ENCODE measurements around the gene ALPK1.
"Not testable (repeated sequence)": the region's sequence is repeated elsewhere in the genome, so short reads cannot be mapped to it uniquely, and the experiment has no call there.

ALPK1 gene

DNA sequence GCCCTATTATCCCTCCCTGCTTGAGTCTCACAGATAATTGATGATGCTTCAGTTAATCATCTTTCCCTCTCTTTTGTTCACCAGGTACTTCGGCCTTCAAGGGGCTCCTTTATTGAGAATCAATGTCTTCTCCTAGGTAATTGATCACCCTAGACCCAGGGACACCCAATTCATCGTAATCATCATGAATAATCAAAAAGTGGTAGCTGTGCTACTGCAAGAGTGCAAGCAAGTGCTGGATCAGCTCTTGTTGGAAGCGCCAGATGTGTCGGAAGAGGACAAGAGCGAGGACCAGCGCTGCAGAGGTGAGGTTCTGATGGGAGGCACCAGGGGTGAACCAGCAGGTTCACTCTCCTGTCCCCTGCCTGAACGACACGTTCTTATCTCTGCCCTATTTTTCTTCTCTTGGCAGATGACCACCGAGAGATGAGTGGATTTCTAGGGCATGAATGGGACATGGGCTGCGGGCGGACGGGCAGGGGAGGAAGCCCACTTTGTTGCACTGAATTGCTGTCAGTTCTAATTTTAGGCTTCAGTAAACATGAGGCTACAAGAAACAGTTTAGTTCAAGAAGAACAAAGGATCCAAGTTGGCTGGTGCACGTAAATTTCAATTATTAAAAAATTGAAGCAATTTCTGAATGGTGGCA is 80.5 kb downstream of the ALPK1 start:
- no peak for DNase-seq

DNA sequence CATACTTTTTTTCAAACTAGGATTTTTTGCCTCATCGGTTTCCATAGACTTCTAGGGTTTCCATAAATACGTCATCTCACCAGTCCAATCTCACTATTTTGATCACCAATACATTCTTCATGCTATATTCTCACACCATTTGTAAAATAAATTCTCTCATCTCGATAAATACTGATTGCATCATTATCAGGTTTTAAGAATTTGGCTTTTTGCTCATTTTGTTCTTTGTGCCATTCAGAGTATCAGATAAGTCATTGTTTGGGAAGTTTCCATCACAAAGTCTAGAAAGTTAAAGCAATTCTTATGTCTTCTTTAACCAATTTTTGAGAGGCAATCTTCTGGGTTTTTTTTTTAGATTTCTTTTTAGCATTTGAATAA is 81.1 kb downstream of the ALPK1 start:
- DNase-seq = no peak

DNA sequence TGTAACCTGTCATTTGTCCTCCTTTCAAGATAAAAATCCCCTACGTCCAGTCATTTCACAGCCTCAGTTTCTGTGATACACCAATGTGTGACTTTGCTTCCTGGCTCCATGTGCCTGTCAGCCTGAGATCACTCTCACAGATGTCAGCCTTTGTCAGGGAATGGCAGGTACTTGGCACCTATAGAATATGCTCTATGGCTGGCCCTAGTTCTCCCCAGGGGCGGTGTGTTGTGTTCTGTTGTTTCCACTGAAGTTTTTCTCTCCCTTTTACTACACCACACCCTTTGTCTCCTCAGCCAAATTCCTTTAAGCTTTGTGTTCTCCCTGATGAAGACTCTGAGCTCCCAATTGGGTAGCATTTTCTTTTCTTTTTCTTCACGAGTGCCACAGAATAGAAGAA is 81.7 kb downstream of the ALPK1 start:
- no peak for DNase-seq

GRCh38 chr4:112379306-112379705 is 82.1 kb downstream of the ALPK1 start:
- DNase-seq = peak in 1 of 58 donors; percentile 5

DNA sequence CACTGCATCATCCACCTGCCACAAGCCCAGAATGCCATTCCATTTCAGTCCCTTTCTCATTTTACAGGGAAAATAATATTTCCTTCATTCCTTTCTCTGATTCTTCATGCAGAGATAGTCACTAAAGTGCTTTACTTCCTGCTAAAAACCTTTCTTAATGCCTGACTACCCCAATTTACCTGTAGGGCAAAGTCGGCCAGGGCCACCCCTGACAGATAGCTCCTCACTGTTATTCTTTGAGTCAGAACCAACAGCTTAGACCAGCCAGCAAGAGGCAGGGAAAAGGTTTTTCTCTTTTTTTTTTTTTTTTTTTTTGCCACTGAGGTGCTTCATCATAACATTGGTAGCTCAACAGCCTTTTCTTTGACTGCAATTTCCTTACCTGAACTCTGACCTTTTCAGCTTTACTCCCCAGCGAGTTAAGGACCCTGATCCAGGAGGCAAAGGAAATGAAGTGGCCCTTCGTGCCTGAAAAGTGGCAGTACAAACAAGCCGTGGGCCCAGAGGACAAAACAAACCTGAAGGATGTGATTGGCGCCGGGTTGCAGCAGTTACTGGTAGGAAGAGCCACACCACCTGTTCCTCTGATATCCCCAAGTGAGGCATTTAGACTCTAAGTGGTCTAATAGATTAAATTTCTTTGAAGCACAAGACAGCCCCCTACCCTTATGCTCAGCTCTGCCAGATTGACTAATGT is 85.0 kb downstream of the ALPK1 start:
- no peak for DNase-seq

DNA sequence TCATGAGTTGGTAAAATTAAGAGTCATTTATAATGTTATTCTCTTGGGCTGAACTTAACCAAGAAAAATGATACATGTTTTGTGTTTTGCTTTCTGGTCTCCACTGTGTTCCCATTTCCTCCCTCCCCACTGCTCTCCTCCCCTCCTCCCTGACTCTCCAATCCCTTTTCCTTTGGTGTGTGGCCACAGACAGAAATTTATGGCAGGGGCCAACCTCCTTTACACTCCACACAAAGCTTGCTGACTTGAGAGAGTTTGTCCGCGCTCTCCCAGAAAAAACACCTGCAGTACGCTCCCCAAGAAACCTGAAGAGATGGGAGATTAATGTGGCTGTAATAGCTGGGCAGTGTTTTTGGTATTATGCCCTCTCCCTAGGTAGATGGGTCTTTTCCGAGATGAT is 88.9 kb downstream of the ALPK1 start:
- no peak for DNase-seq

DNA sequence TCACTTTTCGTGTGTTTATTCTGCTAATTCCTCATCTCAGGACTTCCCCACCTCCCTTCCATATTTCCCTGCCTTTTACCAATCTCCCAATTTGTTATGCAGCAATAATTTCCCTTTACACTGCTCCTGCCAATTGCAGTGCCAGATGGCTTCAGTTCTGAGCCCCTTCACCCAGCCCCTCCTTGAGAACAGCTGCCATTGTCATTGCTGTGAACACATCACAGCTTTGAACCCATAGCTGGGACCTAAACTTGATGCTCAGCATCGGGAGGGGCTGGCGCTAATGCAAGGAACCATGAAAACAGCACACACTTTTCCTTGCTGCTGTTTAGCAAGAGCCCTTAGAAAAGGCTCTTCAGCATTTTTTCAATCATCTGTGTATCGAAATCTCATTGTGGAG is 104.9 kb downstream of the ALPK1 start:
- no peak for DNase-seq

DNA sequence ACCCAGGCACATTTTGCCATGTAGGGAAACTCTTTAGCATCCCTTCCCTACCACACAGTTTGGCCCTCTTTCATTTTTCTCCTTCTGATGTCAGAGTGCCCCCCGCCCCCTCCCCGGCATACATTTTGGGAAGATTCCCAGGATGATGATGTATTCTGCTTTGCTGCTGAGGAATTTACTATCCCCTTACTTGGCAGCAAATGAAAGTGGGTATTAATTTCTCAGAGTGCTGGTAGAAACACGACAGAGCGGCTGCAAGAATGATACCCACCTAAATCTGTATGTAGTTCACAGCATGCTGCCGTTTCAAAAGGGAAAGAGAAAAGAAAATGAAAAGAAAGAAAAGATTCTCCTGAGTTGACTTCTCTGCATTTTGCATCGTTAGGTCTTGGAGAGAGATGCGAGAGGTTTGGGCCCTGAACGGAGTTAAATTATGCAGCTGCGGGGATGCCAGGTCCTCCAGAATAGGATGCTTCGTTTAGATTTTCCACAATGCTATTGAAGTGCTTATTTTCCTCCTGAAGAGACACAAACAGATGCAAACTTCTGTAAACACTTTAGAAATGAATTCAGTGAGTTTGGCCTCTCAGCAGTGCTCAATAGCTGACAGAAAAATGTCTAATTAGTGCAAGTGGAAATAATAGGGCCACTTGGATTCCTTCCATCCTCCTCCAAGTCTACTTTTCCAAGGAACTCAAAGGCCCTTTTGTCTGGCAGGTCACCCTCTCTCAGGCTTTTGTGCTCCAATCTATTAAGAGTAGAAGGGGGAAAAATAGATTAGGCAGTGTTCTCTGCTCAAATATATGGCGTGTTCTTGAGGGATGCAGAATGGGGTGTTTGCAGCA is 106.2 kb downstream of the ALPK1 start:
- peak in 20 of 58 donors; percentile 1 to 67 (median 14) for DNase-seq

DNA sequence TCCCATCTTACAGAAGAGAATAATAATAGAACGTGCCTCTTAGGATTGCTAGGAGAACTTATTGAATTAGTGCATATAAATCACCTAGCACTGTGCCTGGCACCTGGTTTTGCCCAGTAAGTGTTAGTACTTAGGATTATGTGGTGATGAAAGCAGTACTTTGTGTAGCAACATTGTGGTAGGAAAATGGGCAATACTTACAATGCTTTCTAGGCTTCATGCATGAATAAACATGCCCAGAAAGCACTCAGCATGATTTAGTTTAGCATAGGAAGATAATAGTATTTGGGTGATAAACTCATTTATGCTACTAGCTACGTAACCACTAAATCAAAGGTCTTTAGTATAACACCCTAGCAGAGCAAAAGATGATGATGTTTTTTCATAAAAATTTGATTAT is 113.2 kb downstream of the ALPK1 start:
- no peak for DNase-seq

DNA sequence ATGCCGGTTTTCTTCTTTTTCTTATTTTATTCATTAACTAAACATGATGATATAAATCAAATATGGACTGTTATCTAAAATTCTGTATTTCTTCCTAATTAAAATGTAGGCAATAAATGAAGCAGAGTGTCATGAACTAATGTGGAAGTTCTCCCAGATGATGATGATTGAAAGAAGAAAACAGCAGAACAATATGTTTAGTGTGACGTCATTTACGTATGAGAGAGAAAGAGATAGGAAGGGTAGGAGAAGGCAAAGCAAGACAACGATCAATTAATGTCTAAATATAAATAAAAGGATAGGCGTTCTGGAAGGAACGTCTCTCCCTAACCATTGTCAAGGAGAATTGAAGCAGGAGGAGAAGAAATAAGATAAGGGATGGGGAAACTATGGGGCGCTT is 113.6 kb downstream of the ALPK1 start:
- DNase-seq = no peak

GRCh38 chr4:112411781-112412550 is 114.8 kb downstream of the ALPK1 start:
- peak in 15 of 58 donors; percentile 0 to 60 (median 15) for DNase-seq

GRCh38 chr4:112416464-112416863 is 119.3 kb downstream of the ALPK1 start:
- no peak for DNase-seq

DNA sequence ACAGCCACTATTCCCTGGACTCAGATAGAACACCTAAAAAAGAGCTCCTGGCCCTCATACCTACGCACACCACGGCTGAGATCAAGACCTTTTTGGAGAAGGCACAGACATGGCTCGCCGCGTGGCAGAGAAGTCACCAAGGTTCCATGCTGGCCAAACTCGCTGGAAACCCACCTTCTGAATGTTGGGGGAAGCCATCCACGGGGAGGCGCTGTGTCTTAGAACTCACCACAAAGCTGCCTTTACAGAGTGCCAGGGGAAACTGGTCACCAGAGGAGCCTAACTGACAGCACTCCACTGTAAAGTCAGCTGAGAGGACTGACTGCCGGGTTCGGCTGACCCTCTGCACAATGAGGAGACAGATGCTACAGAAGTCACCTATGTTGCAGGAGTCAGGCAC is 120.9 kb downstream of the ALPK1 start:
- DNase-seq = no peak

GRCh38 chr4:112421911-112422310 is 124.7 kb downstream of the ALPK1 start:
- DNase-seq = no peak

- no peak for DNase-seq
Measured at GRCh38 chr4:112422644-112423043, 125.5 kb downstream of the ALPK1 start.

DNA sequence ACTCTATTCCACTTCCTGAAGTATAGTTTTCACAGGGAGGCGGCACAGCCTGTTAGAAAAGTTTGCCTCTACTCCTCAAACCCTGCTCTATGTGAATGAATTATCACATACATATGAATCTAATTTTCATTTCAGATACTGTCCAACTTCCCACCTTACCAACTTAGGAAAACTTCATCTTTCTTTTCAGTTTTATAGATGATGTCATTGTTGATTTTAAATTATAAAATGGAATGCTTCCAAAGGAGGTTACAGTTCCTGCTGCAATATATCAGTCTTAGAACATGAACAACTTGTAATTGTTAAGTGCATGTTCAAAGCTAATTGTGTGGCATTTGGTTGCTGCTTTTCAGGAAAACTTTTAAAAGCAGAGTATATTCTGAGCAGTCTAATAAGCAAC is 126.4 kb downstream of the ALPK1 start:
- no peak for DNase-seq

DNA sequence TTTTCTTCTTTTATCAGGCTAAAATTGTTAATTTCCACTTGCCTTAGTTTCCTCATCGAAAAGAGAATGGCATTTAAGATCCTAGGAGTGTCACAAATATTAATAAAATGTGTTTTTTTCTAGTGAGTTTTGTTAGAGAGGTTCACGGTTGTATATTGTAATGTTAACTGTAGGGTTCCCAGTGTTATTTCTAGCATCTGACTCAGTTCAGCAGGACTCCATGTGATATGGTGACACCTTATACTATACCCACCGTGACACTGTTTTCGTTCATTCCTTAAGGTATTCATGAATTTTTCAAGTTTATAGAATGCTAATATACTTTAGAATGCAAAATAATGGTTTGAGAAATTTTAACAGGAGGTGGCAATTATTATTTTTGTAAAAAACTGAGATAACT is 128.7 kb downstream of the ALPK1 start:
- DNase-seq = no peak

GRCh38 chr4:112426416-112426815 is 129.2 kb downstream of the ALPK1 start:
- no peak for DNase-seq

DNA sequence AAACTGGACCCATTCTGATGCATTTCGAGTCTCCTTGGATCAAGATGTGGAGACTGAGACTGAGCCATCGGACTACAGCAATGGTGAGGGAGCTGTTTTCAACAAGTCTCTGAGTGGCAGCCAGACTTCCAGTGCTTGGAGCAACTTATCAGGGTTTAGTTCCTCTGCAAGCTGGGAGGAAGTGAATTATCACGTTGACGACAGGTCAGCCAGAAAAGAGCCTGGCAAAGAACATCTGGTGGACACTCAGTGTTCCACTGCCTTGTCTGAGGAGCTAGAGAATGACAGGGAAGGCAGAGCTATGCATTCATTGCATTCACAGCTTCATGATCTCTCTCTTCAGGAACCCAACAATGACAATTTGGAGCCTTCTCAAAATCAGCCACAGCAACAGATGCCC is 134.0 kb downstream of the ALPK1 start:
- DNase-seq = no peak

- no peak for DNase-seq
Measured at GRCh38 chr4:112436987-112437386, 139.8 kb downstream of the ALPK1 start.

DNA sequence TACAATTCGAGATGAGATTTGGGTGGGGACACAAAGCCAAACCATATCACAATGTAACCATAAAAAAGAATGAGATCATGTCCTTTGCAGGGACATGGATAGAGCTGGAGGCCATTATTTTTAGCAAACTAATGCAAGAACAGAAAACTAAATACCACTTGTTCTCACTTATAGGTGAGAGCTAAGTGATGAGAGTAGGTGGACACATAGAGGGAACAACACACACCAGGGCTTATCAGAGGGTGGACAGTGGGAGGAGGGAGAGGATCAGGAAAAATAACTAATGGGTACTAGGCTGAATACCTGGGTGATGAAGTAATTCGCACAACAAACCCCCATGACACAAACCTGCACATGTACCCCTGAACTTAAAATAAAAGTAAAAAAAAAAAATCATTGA is 145.1 kb downstream of the ALPK1 start:
- not testable (repeated sequence) for DNase-seq

All from anterior cingulate cortex (tissue), 58 donors.